Fibroblast of pulmonary artery (primary cell): ENCODE measurements around the gene PGPEP1.
A peak's percentile ranks its signal among the peaks of the same experiment; 100 is the strongest.
"Not testable (repeated sequence)": the region's sequence is repeated elsewhere in the genome, so short reads cannot be mapped to it uniquely, and the experiment has no call there.

Experiments used
- DNase-seq: peaks from one replicate; pipeline ENCODE4 v3.0.0-alpha.2; 2010; ENCODE audit warnings: low read depth
- H3K4me3 ChIP-seq: replicated peaks from 2 replicates; pipeline ENCODE4 v1.5.1; 2011; ENCODE audit warnings: low read depth, mild to moderate bottlenecking, control low read depth, low read length, moderate library complexity
- TF ChIP-seq, protein P1 (sequence below): IDR thresholded peaks from 2 replicates; pipeline ENCODE4 v1.5.1; 2011; ENCODE audit warnings: mild to moderate bottlenecking, control low read depth, low read length, inconsistent platforms; ENCODE audit errors: missing control alignments

The PGPEP1 gene

DNA sequence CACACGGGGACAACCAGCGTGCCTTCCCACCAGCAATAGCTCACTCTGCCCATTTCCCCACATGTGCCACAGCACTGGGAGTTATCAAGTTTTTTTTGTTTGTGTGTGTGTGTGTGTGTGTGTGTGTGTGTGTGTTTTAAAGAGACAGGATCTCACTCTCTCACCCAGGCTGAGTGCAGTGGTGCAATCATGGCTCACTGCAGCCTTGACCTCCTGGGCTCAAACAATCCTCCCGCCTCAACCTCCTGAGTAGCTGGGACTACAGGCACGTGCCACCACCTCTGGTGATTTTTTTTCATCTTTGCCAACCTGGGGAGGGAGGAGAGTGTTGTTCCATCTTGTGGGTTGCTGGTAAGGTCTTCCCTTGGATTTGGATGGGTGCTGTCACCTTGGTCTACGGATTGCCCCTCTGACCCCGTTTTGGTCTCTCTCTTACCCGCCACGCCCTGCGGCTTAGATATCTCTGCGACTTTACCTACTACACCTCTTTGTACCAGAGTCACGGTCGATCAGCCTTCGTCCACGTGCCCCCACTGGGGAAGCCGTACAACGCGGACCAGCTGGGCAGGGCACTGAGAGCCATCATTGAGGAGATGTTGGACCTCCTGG is 22.6 kb downstream of the PGPEP1 start:
- DNase-seq: no peak
- TF ChIP-seq, protein P1, sequence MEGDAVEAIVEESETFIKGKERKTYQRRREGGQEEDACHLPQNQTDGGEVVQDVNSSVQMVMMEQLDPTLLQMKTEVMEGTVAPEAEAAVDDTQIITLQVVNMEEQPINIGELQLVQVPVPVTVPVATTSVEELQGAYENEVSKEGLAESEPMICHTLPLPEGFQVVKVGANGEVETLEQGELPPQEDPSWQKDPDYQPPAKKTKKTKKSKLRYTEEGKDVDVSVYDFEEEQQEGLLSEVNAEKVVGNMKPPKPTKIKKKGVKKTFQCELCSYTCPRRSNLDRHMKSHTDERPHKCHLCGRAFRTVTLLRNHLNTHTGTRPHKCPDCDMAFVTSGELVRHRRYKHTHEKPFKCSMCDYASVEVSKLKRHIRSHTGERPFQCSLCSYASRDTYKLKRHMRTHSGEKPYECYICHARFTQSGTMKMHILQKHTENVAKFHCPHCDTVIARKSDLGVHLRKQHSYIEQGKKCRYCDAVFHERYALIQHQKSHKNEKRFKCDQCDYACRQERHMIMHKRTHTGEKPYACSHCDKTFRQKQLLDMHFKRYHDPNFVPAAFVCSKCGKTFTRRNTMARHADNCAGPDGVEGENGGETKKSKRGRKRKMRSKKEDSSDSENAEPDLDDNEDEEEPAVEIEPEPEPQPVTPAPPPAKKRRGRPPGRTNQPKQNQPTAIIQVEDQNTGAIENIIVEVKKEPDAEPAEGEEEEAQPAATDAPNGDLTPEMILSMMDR: no peak
- H3K4me3 ChIP-seq: no peak overlapping the region

DNA sequence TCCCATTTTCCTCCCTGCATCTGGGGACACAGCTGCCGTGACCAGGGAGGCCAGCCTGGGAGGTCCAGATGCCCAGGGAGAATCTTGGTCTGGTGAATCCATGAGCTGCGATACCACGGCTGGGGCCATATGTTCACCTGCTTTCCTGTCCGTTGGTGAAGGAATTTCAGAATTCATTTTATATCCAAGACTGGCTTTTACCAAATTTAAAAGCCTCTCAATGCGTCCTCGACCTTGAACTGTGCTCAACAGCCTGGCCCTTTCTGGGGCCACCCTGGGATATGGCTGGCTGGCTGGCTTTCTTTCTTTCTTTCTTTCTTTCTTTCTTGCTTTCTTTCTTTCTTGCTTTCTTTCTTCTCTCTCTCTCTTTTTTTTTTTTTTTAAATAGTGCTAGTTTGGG is 23.4 kb downstream of the PGPEP1 start:
- no peak for DNase-seq
- TF ChIP-seq, protein P1: no peak
- H3K4me3 ChIP-seq: no peak overlapping the region

DNA sequence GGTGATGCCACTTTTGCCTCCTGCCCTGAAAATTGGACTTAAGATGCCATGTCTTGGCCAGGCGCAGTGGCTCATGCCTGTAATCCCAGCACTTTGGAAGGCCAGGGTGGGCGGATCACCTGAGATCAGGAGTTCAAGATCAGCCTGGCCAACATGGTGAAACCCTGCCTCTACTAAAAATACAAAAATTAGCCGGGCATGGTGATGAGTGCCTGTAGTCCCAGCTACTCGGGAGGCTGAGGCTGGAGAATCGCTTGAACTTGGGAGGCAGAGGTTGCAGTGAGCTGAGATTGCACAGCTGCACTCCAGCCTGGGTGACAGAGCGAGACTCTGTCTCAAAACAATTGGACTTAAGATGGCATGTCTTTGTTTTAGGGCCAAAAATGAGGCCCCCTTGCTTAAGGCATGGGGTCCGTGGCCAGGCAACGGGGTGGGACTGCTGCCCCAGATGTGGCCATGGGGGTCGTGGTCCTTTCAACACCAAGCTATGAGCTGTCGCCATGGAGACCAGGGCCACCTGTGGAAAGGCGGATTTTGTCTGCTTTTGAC is 24.0 kb downstream of the PGPEP1 start:
- not testable (repeated sequence) for DNase-seq, H3K4me3 ChIP-seq

GRCh38 chr19:18364826-18365528 is 24.6 kb downstream of the PGPEP1 start:
- peak; percentile 100 for DNase-seq
- TF ChIP-seq, protein P1: no peak
- H3K4me3 ChIP-seq: no peak overlapping the region

GRCh38 chr19:18366021-18366435 is 25.6 kb downstream of the PGPEP1 start:
- TF ChIP-seq, protein P1: no peak
- H3K4me3 ChIP-seq: no peak overlapping the region
- peak; percentile 46 for DNase-seq

DNA sequence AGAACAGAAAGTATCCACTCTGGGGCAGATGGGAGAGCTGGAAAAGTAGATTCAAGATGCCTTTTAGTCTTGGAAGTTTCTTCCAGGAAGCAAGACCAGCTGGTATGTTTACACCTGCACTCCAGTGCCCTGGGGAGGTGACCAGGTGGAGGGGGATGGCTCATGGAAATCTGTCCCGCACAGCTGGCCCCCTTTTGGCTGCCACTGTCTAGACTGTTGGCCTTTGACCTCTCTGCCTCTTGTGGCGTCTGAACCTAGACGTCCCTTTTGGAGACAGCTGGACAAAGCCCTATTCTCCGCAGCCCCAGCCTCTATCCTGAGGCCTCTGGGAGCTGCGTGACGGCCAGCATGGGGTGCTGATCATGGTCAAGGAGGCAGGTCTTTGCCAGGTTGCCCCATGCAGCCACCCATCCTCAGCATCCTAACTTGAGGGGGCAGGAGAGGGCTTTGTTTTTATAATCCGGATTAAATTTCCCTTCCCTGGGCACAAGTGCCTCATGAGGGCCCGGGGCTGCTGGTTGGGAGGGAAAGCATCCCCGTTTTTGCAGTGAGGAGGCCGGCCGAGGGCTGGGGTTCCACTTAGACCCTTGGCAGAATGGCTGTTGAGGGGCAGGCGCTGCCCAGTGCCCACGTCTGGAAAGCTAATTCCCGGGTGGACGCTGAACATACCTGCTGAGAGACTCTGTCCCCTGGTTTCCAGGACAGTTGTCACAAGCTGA is 28.3 kb downstream of the PGPEP1 start:
- H3K4me3 ChIP-seq: no peak overlapping the region
- DNase-seq: no peak
- TF ChIP-seq, protein P1: no peak

DNA sequence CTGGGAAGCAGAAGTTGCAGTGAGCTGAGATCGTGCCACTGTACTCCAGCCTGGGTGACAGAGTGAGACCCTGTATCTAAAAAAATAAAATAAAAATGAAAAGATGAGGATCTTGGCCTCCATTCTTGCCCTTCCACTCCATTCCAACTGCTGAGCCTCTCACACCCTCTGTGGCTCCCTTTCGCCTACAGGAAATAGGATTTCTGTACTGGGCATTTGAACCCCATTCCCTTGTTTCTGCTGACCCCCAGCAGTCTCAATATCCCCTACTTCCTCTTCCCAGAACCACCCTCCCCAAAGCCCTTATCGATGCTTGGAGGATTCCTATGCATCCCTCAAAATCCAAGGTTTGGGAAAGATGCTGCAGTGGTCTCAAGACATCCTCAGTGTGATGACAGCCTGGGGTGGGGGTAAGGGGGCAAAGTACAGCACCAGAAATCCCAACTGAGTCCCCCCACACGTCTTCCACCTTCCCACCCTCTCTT is 33.1 kb downstream of the PGPEP1 start:
- TF ChIP-seq, protein P1: no peak
- no peak for DNase-seq
- H3K4me3 ChIP-seq: no peak overlapping the region
